Inferior parietal cortex (tissue), 1 donor: ENCODE results near the gene MYMX.
"Not testable (repeated sequence)": the region's sequence is repeated elsewhere in the genome, so short reads cannot be mapped to it uniquely, and the experiment has no call there.

Experiments
- DNase-seq: peaks from one replicate; pipeline ENCODE4 v3.0.0-alpha.2; 2016; ENCODE audit errors: extremely low spot score

Gene MYMX

DNA sequence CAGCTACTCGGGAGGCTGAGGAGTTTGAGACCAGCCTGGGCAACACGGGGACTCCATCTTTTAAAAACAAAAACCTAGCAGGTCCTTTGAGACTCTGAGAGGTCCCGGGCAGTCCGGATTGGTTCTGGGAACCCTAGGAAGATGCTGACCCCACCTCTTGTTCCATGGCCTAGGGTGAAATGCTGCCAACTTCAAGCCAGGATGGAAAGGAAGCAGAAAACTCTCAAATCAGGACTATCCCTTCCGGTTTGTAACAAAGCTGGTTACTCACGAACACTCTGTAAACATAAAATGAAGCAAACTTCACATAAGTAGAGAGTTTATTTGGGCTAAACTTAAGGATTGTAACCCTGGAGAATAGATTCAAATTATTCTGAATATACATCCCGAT is 30.1 kb upstream of the MYMX start:
- DNase-seq: no peak

GRCh38 chr6:44188819-44189218 is 27.9 kb upstream of the MYMX start:
- no peak for DNase-seq

- DNase-seq: no peak
Measured at GRCh38 chr6:44189257-44189656, 27.5 kb upstream of the MYMX start.

- no peak for DNase-seq
Measured at GRCh38 chr6:44190715-44191114, 26.0 kb upstream of the MYMX start.

DNA sequence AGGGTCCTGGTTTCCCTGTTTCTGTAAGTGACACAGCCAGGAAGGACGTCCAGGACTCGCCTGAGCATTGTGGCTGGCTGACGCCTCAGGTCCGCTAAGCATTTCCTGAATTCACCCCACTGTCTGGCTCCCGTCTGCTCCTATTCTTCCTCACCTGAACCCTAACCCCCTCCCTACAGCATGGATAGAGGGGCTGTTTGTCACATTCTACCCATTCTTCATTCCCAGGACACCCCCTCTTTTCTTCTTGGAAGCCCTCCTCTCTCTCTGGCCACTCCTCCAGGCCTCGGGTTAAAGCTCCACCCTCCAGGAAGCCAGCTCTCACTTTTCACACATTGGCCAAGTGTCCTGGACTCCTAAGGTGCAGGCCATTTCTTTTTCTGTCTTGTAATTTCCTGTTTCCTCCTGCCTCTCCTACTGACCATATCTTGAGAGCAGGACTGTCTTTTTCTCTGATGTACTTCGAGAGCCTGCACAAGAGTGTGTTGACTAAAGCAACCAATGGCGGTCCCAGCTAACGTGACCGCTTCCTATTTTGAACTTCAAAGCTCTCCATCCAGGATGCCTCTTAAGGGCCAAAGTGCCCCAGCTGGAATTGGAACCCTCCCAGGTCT is 24.2 kb upstream of the MYMX start:
- DNase-seq: no peak

- DNase-seq: no peak
Measured at GRCh38 chr6:44193307-44193910, 23.3 kb upstream of the MYMX start.

DNA sequence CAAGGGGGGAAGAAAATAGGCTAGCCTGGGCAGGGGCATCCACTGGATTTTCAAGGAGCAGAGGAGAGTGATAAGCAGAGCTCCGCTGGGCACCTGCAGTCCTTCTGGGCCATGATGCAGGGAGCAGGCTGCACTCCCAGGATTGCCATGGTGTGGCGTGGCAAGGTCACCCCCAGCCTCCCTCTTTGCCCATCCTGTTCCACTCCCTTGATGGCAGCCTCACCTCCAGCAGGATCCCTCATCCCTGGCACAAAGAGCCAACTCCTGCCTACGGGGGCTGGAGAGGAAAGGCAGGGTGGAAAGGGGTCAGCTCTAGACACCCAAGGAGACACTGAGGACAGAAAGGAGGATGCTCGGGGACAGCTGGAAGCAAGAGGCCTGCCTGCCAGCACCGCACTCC is 22.4 kb upstream of the MYMX start:
- DNase-seq: no peak

DNA sequence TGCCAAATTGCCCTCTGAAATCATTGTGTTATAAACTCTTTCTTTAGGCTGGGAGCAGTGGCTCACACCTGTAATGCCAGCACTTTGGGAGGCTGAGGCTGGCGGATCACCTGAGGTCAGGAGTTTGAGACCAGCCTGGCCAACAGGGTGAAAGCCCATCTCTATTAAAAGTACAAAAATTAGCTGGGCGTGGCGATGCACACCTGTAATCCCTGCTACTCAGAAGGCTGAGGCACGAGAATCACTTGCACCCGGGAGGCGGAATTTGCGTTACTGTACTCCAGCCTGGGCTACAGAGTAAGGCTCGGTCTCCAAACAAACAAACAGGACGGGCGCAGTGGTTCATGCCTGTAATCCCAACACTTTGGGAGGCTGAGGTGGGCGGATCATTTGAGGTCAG is 20.4 kb upstream of the MYMX start:
- not testable (repeated sequence) for DNase-seq

DNA sequence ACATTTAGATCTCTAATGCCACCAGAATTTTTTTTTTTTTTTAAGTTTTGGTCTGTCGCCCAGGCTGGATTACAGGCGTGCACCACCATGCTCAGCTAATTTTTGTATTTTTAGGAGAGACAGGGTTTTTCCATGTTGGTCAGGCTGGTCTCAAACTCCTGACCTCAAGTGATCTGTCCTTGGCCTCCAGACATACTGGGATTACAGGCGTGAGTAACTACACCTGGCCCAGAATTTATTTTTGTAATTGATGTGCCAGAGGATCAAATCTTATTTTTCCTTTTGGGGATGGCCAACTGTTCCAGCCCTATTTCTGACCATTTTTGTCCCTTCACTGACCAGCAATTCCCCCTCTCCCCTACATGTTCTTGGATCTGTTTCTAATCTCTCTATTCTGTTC is 18.0 kb upstream of the MYMX start:
- no peak for DNase-seq

GRCh38 chr6:44199883-44200282 is 16.8 kb upstream of the MYMX start:
- no peak for DNase-seq

GRCh38 chr6:44201200-44201599 is 15.5 kb upstream of the MYMX start:
- no peak for DNase-seq

DNA sequence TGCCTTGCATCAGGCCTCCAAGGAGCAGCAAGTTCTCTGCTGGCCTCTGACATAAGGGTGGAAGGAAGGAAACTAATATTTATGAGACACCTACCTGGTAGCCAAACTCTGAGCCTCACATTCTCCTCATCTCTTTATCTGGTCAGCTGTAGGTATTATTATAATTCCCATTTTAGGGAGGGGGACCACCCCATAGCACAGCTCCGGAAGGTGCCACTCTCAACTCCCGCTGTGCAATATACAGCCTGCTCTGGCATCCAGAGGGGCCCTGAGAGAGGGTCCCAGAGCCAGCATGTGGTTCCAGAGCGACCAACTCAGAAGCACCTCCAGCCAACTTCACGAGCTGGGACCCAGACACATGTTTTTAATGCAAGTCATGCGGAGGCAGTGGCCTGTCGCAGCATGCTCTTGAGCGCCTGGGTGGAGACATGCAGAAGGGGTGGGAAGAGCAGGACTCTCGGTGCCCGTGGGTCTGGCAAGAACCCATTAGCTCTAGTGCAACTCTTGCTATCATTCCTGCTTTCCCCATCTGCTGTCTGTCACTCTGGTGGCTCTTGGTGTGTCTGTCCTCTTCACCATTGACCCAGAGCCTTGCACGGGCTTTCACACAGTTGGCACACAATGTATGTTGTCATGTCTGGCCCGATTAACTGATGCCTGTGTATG is 15.0 kb upstream of the MYMX start:
- no peak for DNase-seq

DNA sequence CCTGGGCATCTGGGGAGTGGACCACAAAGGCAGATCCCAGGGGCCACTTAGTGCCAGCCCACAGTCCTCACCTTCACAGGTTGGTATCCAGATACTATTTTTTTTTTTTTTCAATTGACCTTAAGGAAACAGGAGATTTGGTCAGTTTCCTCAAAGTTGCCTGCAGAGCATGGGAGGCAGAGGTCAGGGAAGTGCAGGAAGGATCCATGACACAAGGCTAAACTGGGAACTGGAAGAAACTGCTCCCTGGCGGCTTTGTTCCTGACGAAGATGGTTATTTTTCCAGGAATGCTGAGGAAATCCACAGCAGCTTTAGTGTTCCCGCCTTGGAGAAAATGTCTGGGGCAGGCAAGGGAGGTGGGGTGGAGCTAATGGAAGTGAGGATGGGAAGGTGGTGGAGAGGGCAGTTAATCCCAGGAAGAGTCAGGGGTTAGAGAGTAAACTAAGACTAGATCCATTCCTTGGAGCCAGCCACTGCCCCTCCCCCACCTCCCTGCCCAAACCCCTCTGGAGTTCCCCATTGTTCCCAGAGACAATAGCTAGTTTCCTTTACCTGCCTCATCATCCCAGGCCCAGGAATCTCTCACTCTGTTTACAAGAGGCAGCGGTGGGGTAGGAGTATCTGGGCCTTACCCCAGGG is 14.3 kb upstream of the MYMX start:
- no peak for DNase-seq

DNA sequence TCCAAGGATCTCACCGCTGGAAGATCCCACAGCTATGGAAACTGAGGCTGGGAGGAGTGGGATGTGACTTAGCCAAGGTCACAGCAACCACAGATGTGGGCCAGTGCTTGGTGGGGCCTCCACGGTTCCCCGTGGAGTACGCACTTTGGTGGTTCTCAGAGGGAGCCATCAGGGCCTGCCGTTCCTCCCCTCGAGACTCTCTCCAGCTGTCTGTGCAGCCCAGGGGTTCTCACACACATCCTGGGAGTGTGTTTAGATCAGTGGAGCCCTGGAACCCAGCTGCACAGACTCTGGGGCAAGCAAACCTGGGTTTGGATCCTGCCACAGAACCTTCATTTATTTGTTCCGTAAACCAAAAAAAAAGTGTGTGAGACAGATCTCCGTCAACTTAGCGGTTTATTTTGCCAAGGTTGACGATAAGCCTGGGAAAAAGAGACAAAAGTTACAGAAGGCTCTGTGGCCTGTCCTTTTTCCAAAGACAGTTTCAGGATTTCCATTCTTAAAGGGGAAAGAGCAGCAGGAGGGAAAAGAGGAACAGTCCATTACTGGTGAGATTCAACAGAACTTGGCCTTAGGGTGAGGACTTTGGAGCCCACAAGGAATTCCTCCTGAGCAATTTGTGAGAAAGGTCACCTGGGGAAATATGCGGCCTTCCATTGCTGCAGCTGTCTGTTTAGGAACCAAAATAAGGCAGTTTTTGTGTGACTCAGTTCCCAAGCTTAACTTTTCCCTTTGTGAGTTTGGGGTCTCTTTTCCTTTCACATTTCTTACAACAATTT is 13.6 kb upstream of the MYMX start:
- no peak for DNase-seq

DNA sequence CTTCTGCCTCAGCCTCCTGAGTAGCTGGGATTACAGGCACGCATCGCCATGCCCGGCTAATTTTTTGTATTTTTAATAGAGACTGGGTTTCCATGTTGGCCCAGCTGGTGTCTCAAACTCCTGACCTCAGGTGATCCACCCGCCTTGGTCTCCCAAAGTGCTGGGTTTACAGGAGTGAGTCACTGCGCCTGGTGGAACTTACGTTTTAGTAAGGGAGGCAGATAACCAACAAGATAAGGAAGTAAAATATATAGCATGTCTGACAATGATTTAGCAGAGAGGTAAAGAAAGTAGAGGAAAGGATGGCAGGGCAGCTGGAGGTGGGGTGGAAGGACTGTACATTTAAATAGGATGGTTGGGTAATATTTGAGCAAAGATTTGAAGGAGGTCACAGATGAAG is 12.8 kb upstream of the MYMX start:
- DNase-seq: no peak

- no peak for DNase-seq
Measured at GRCh38 chr6:44207966-44208365, 8.8 kb upstream of the MYMX start.

DNA sequence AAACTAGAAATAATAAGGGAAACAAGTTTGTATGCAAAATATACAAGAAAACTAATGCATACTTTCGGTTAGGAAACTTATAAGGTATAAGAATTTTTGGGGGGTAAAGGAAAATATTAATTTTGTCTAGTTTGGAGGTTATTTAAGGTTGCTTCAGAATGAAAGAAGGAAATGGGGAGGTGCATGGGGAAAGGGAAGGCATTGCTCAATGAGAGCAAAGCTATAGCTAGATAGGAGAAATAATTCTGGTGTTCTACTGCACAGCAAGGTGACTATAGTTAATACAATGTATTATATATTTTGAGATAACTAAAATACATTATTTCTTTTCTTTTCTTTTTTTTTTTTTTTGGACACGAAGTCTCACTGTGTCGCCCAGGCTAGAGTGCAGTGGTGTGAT is 5.4 kb upstream of the MYMX start:
- DNase-seq: no peak

DNA sequence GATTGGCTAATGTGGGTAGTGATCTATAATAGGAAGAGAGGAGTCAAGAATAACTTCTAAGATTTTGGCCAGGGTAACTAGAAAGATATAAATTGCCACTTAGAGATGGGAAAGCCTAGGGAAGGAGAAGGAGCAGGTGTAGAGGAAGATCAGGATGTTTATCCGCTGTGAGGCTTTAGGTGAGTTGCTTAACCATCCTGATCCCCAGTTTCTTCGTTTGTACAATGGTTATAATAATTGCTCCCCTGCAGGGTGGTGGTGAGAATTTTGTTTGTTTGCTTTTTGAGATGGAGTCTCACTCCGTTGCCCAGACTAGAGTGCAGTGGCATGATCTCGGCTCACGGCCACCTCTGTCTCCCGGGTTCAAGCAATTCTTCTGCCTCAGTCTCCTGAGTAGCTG is 2.4 kb upstream of the MYMX start:
- DNase-seq: no peak

DNA sequence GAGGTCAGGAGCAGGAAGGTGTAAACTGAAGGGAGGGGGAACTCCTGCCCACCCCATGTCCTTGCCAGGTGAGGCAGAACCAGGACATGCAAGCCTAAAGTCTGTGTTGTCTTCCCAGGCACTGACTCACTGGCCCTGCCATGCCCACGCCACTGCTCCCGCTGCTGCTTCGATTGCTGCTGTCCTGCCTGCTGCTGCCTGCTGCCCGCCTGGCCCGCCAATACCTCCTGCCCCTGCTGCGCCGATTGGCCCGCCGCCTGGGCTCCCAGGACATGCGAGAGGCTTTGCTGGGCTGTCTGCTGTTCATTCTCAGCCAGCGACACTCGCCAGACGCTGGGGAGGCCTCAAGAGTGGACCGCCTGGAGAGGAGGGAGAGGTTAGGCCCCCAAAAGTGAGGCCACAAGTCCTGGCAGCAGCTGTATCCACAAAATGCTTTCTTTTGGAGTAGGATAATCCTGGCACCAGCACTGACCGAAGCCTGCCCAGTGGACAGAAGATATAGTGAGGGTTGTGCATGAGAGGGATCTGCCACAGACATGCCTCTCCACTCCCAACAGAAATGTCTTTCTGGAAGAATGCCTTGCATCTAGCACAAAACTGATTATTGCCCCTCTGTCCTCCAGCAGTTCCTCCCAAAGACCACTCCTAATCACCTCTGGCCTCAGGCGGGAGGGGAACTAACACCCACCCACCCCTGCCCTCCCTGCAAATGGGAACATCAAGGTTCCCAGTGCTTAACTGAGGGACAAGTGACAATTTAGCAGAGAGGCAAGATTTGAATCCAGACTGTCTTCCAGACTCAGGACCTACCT is 812 bp downstream of the MYMX start:
- no peak for DNase-seq

- peak; percentile 40 for DNase-seq
Measured at GRCh38 chr6:44219053-44219814, 2.5 kb downstream of the MYMX start.
